Tibial nerve (tissue), 4 donors: ENCODE data around the gene BAIAP2L1. TPM values are rescaled to one million over a fixed set of nuclear protein-coding genes. Genes with fewer than 3 reads are reported as not detected.

ENCODE experiments used
- DNase-seq, 2 donors: peaks; one replicate each; pipeline ENCODE4 v3.0.0-alpha.2; 2019; ENCODE audit warnings: low spot score in 2 of 2
- H3K27ac ChIP-seq, 4 donors: fragments of 200-600 bp; sonication (generic) in 3 of 4; one replicate each; pipeline ENCODE4 v1.5.1; 2017 to 2019; ENCODE audit warnings: mild to moderate bottlenecking in 1 of 4
- H3K27me3 ChIP-seq, 2 donors: fragments of 200-600 bp; sonication (generic) in 1 of 2; one replicate each; pipeline versions ENCODE4 v1.5.1 to v1.6.0; 2017 to 2019
- H3K36me3 ChIP-seq, 3 donors: fragments of 200-600 bp; sonication (generic); one replicate each; pipeline ENCODE4 v1.5.1; 2018 to 2019
- H3K4me1 ChIP-seq, 4 donors: fragments of 200-600 bp; sonication (generic) in 3 of 4; one replicate each; pipeline ENCODE4 v1.5.1; 2017 to 2019
- H3K4me3 ChIP-seq, 4 donors: fragments of 200-600 bp; sonication (generic) in 3 of 4; one replicate each; pipeline ENCODE4 v1.5.1; 2017 to 2019; ENCODE audit warnings: mild to moderate bottlenecking in 1 of 4, moderate library complexity in 1 of 4
- H3K9me3 ChIP-seq, 4 donors: fragments of 200-600 bp; sonication (generic) in 3 of 4; one replicate each; pipeline ENCODE4 v1.5.1; 2017 to 2019
- EP300 ChIP-seq, 2 donors: sonication (generic); formaldehyde crosslinking; IDR thresholded peaks; one replicate each; pipeline ENCODE4 v1.6.1; 2017; ENCODE audit warnings: antibody characterized with exemption in 2 of 2, mild to moderate bottlenecking in 1 of 2
- POLR2A ChIP-seq, 2 donors: fragments of 450-650 bp; IDR thresholded peaks; one replicate each; pipeline ENCODE4 v1.6.1; 2017; ENCODE audit warnings: antibody characterized with exemption in 2 of 2, mild to moderate bottlenecking in 2 of 2, moderate library complexity in 2 of 2
- WGBS, 2 donors: methylation state at CpG; one replicate each; pipeline ENCODE4 v1.1.5; 2018; 5-methylcytosine and 5-hydroxymethylcytosine counted together
- total RNA-seq, 4 donors: library from RNA; depleted of rRNA; stranded (reverse); fragments of >200 nt; gene quantifications; one replicate each; pipeline ENCODE4 v1.1.0, GENCODE V29; 2016
- TF ChIP-seq, protein P1 (sequence below), 5 experiments: fragments of 200-600 bp in 3 of 5; fragments of 450-650 bp in 2 of 5; sonication (generic) in 3 of 5; IDR thresholded peaks; one replicate each; pipeline ENCODE4 v1.5.1; 2016 to 2019; ENCODE audit warnings: antibody characterized with exemption in 5 of 5, mild to moderate bottlenecking in 3 of 5, moderate library complexity in 2 of 5

BAIAP2L1 gene
- total RNA-seq, 4 donors from 2014 or later, result 0.42 to 2.7 (median 1.7) TPM

DNA sequence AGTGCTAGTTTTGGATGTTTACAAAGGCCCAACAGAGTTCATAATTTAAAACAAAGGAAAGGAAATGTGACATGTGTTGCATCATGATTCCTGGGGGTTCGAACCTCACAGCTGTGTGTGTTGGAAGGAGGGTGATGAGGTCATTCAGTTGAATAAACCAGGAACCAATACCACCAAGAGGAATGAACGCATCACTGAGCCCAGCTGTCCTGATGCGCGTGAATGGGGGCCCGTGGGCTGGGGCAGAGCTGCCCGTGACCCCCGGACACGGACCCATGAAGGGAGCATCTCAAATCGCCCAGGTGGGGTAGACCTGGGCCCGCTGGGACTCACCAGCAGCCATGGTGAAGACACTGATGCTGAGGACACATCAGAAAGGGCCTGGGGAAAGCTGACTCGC lies 86.4 kb downstream of the BAIAP2L1 start:
- no peaks in the 10 kb centered on the region for H3K9me3 ChIP-seq
- DNase-seq, result no peak
- no peaks in the 10 kb centered on the region for H3K27me3 ChIP-seq
- whole genome bisulfite sequencing, 2 donors, result 88 to 89% methylated on average over 11 of the region's 11 CpGs
- H3K4me1 ChIP-seq, result no peaks in the 10 kb centered on the region
- H3K27ac ChIP-seq, result no peak overlapping the region
- peaks cover 0 to 30% (median 0%) of the 10 kb centered on the region in 3 donors for H3K36me3 ChIP-seq
- TF ChIP-seq, protein P1, sequence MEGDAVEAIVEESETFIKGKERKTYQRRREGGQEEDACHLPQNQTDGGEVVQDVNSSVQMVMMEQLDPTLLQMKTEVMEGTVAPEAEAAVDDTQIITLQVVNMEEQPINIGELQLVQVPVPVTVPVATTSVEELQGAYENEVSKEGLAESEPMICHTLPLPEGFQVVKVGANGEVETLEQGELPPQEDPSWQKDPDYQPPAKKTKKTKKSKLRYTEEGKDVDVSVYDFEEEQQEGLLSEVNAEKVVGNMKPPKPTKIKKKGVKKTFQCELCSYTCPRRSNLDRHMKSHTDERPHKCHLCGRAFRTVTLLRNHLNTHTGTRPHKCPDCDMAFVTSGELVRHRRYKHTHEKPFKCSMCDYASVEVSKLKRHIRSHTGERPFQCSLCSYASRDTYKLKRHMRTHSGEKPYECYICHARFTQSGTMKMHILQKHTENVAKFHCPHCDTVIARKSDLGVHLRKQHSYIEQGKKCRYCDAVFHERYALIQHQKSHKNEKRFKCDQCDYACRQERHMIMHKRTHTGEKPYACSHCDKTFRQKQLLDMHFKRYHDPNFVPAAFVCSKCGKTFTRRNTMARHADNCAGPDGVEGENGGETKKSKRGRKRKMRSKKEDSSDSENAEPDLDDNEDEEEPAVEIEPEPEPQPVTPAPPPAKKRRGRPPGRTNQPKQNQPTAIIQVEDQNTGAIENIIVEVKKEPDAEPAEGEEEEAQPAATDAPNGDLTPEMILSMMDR (IDR thresholded peaks at IDR 0.05), result no peak
- no peak for TF ChIP-seq POLR2A (IDR thresholded peaks at IDR 0.05)
- TF ChIP-seq EP300 (IDR thresholded peaks at IDR 0.05), result no peak
- no peak overlapping the region for H3K4me3 ChIP-seq

DNA sequence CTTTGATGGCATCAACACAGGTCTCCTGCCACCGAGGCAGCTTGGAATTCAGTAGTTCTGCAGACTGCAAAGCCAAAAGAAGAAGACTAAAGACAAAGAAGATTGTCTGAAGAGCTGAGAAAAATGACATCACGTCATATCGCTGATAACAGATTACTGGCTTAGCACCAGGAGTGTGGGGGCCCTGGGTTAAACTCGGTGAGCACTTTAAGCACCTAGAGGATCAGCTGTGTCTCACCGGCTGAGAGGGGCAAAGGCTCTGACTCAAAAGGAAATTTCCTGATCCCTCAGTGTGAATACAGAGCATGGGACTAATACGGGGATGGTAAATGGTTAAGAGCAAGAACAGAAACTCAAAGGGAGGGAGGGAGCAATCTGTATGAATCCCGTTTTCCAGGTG lies 88.7 kb downstream of the BAIAP2L1 start:
- Histone ChIP-seq H3K27me3 (no peaks in the 10 kb centered on the region), H3K4me1 (no peaks in the 10 kb centered on the region), H3K4me3 (no peak overlapping the region), H3K27ac (no peak overlapping the region), H3K36me3 (peaks cover 0 to 52% (median 0%) of the 10 kb centered on the region in 3 donors), H3K9me3 (no peaks in the 10 kb centered on the region)
- WGBS, 2 donors, result 75% methylated on average over 7 of the region's 7 CpGs
- TF ChIP-seq POLR2A (IDR thresholded peaks at IDR 0.05), result no peak
- no peak for TF ChIP-seq EP300 (IDR thresholded peaks at IDR 0.05)
- TF ChIP-seq, protein P1 (IDR thresholded peaks at IDR 0.05), result no peak
- DNase-seq, result no peak

DNA sequence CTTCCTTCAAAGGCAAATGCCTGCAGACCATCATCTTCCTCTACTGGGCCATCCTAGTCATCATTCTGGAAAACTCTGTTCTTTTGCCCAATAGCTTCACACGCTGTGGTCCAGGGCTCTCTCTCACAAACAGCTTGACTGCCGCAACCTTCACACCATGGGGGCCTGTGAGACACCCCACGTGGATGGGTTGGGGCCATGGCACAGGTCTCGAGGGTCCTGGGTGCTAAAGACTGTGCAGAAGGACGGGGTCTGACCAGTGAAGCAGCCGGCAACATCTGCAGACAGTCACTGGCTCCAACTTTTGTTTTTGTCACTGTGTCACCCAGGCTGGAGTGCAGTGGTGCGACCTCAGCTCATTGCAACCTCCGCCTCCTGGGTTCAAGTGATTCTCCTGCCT lies 91.3 kb downstream of the BAIAP2L1 start:
- DNase-seq, result no peak
- Histone ChIP-seq H3K4me3 (no peak overlapping the region), H3K27me3 (no peaks in the 10 kb centered on the region), H3K27ac (no peak overlapping the region), H3K36me3 (peaks cover 0 to 66% (median 0%) of the 10 kb centered on the region in 3 donors), H3K9me3 (no peaks in the 10 kb centered on the region), H3K4me1 (no peaks in the 10 kb centered on the region)
- TF ChIP-seq, protein P1 (IDR thresholded peaks at IDR 0.05), result no peak
- TF ChIP-seq EP300 (IDR thresholded peaks at IDR 0.05) (no peak), POLR2A (IDR thresholded peaks at IDR 0.05) (no peak)
- WGBS, 2 donors, result 94 to 96% methylated on average over 8 of the region's 8 CpGs

DNA sequence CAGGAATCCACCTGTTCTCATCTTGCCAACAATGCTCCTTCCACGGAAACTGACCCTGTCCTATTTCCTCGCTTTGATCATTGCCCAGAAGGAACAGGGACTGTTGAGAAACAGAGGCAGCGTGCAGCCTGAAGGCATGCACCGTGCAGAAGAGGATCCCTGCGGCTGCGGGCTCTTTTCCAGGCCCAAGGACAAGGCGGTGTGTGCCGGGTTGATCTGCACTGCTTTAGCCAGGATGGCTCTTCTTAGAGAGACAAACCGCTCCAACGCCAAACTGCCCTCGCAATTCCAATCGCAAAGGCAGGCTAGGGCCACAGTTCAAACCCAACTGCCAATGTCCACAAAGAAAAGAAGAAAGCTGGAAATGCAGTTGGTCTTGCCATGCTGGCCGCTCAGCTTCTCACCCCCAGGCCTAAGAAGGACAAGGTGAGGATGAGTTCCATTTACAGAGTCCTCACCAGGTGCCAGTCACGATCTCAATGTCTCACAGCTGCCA lies 92.9 kb downstream of the BAIAP2L1 start:
- Histone ChIP-seq H3K36me3 (peaks cover 0 to 62% (median 0%) of the 10 kb centered on the region in 3 donors), H3K4me3 (no peak overlapping the region), H3K4me1 (no peaks in the 10 kb centered on the region), H3K27ac (no peak overlapping the region), H3K9me3 (peaks cover 0 to 7% (median 0%) of the 10 kb centered on the region in 4 donors), H3K27me3 (no peaks in the 10 kb centered on the region)
- no peak for DNase-seq
- no peak for TF ChIP-seq EP300 (IDR thresholded peaks at IDR 0.05)
- TF ChIP-seq, protein P1 (IDR thresholded peaks at IDR 0.05), result no peak
- no peak for TF ChIP-seq POLR2A (IDR thresholded peaks at IDR 0.05)
- WGBS, 2 donors, result 92 to 93% methylated on average over 13 to 14 of the region's 14 CpGs

DNA sequence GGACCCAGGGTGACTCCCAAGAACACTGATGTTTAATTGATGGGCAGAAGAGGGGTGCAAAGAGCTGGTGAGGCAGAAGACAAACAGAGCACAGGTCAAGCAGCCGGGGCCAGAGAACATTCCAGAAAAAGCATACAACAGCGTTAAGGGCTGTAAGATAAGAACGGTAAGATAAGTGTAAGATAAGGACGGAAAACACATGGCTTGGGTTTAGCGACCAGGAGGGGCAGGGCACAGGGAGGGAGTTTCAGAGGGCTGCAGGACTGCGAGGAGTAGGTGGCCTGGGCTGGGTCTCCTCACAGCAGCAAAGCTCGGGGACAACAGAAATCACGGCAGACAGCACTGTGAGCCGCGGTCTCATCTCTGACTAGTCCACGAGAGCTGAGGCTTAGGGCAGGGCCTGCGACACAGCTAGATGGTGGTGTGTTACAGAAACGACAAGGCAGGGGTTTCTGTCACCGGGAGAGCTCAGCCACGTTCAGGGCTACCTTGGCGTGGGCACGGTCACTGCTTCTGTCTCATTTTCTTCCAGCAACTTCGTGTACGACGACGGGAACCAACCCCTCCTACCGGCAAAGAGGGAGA lies 94.8 kb downstream of the BAIAP2L1 start:
- H3K4me1 ChIP-seq, result no peaks in the 10 kb centered on the region

More for the DNA sequence above, 94.8 kb downstream of the BAIAP2L1 start:
- Histone ChIP-seq H3K27me3 (no peaks in the 10 kb centered on the region), H3K9me3 (peaks cover 0 to 24% (median 0%) of the 10 kb centered on the region in 4 donors), H3K4me3 (no peak overlapping the region), H3K27ac (no peak overlapping the region), H3K36me3 (peaks cover 0 to 51% (median 0%) of the 10 kb centered on the region in 3 donors)
- TF ChIP-seq POLR2A (IDR thresholded peaks at IDR 0.05) (no peak), EP300 (IDR thresholded peaks at IDR 0.05) (no peak)
- TF ChIP-seq, protein P1 (IDR thresholded peaks at IDR 0.05), result no peak
- DNase-seq, result no peak
- 80 to 86% methylated on average over 22 of the region's 22 CpGs for WGBS, 2 donors
